HEK293T (cell line): Measurements from ENCODE around the gene REELD1.

Source experiments
- NFRKB ChIP-seq: fragments of 450-650 bp; IDR thresholded peaks from 2 replicates; pipeline ENCODE4 v1.6.1; 2016; ENCODE audit warnings: mild to moderate bottlenecking, moderate library complexity
- SP1 ChIP-seq: fragments of 450-650 bp; IDR thresholded peaks from 2 replicates; pipeline ENCODE4 v1.6.1; 2017

GRCh38 chr4:146222313-146222712 lies 8.0 kb downstream of the REELD1 start:
- TF ChIP-seq NFRKB = no peak
- no peak for TF ChIP-seq SP1
